ENCODE results near the gene PDCD4. TPM values are rescaled to one million over a fixed set of nuclear protein-coding genes. Genes with fewer than 3 reads are reported as not detected.

Gene PDCD4
- total RNA-seq, 4 donors from 2014 or later, result 98.3 to 724 (median 511) TPM

- WGBS, 2 donors (ENCODE audit: low coverage in 1 of 2), result 29 to 33% methylated on average over 1 of the region's 1 CpG
- Histone ChIP-seq H3K4me3 (no peak overlapping the region), H3K36me3 (no peaks in the 10 kb centered on the region), H3K27ac (no peak overlapping the region), H3K27me3 (no peaks in the 10 kb centered on the region), H3K9me3 (no peaks in the 10 kb centered on the region), H3K4me1 (peaks cover 0 to 29% (median 18%) of the 10 kb centered on the region in 4 donors)
- no peak for DNase-seq
- in situ Hi-C loops (cut with MboI; ENCODE audit: low pct_ligation_motif_present in 1 of 4, low pct_unique_long_range_greater_than_20kb in 1 of 4, low sequenced_read_pairs in 3 of 4), result no loop called here
- intact Hi-C loops (cut with DNase I; ENCODE audit: low total_unique reads), result no loop called here
- TF ChIP-seq EP300 (IDR thresholded peaks at IDR 0.05; ENCODE audit: low read depth), result no peak
- TF ChIP-seq POLR2A (IDR thresholded peaks at IDR 0.05), result no peak
Measured at GRCh38 chr10:110932505-110933180, 60.9 kb downstream of the PDCD4 start.

GRCh38 chr10:110936757-110937156 lies 65.0 kb downstream of the PDCD4 start:
- in situ Hi-C loops (cut with MboI; ENCODE audit: low pct_ligation_motif_present in 1 of 4, low pct_unique_long_range_greater_than_20kb in 1 of 4, low sequenced_read_pairs in 3 of 4) (no loop called here), intact Hi-C loops (cut with DNase I; ENCODE audit: low total_unique reads) (no loop called here)
- no peak overlapping the region for H3K4me3 ChIP-seq
- no peak for TF ChIP-seq CTCF (IDR thresholded peaks at IDR 0.05)
- no peak for TF ChIP-seq EP300 (IDR thresholded peaks at IDR 0.05; ENCODE audit: low read depth)
- TF ChIP-seq POLR2AphosphoS5 (IDR thresholded peaks at IDR 0.05), result no peak
- TF ChIP-seq POLR2A (IDR thresholded peaks at IDR 0.05), result no peak
- no peak overlapping the region for H3K27ac ChIP-seq
- peaks cover 0 to 18% (median 9%) of the 10 kb centered on the region in 4 donors for H3K4me1 ChIP-seq
- WGBS, 2 donors (ENCODE audit: low coverage in 1 of 2), result 97% methylated on average over 18 of the region's 18 CpGs; no CpG with 5 or more reads in 1 of the 2 donors
- no peaks in the 10 kb centered on the region for H3K27me3 ChIP-seq
- no peaks in the 10 kb centered on the region for H3K9me3 ChIP-seq
- no peak for DNase-seq
- H3K36me3 ChIP-seq, result no peaks in the 10 kb centered on the region

GRCh38 chr10:110939419-110939818 lies 67.7 kb downstream of the PDCD4 start:
- H3K9me3 ChIP-seq, result no peaks in the 10 kb centered on the region
- in situ Hi-C loops (cut with MboI; ENCODE audit: low pct_ligation_motif_present in 1 of 4, low pct_unique_long_range_greater_than_20kb in 1 of 4, low sequenced_read_pairs in 3 of 4), result no loop called here
- H3K36me3 ChIP-seq, result no peaks in the 10 kb centered on the region
- peaks cover 0 to 7% (median 0%) of the 10 kb centered on the region in 4 donors for H3K4me1 ChIP-seq
- no peak overlapping the region for H3K4me3 ChIP-seq
- no peak overlapping the region for H3K27ac ChIP-seq
- WGBS, 2 donors (ENCODE audit: low coverage in 1 of 2), result 95 to 97% methylated on average over 4 of the region's 4 CpGs
- no peak for DNase-seq
- intact Hi-C loops (cut with DNase I; ENCODE audit: low total_unique reads), result no loop called here
- TF ChIP-seq POLR2A (IDR thresholded peaks at IDR 0.05), result no peak
- TF ChIP-seq EP300 (IDR thresholded peaks at IDR 0.05; ENCODE audit: low read depth), result no peak
- no peak for TF ChIP-seq POLR2AphosphoS5 (IDR thresholded peaks at IDR 0.05)
- no peak for TF ChIP-seq CTCF (IDR thresholded peaks at IDR 0.05)
- H3K27me3 ChIP-seq, result no peaks in the 10 kb centered on the region

GRCh38 chr10:110944792-110945396 lies 73.2 kb downstream of the PDCD4 start:
- WGBS, 2 donors (ENCODE audit: low coverage in 1 of 2), result 73 to 75% methylated on average over 2 to 5 of the region's 5 CpGs
- H3K4me1 ChIP-seq, result peaks cover 0 to 26% (median 4%) of the 10 kb centered on the region in 4 donors
- TF ChIP-seq EP300 (IDR thresholded peaks at IDR 0.05; ENCODE audit: low read depth), result no peak
- no peak for TF ChIP-seq POLR2AphosphoS5 (IDR thresholded peaks at IDR 0.05)
- no peak for TF ChIP-seq POLR2A (IDR thresholded peaks at IDR 0.05)
- TF ChIP-seq CTCF (IDR thresholded peaks at IDR 0.05), result no peak
- intact Hi-C loops (cut with DNase I; ENCODE audit: low total_unique reads), result no loop called here
- no peaks in the 10 kb centered on the region for H3K27me3 ChIP-seq
- in situ Hi-C loops (cut with MboI; ENCODE audit: low pct_ligation_motif_present in 1 of 4, low pct_unique_long_range_greater_than_20kb in 1 of 4, low sequenced_read_pairs in 3 of 4), result no loop called here
- DNase-seq, result no peak
- no peak overlapping the region for H3K4me3 ChIP-seq
- no peak overlapping the region for H3K27ac ChIP-seq
- H3K9me3 ChIP-seq, result no peaks in the 10 kb centered on the region
- H3K36me3 ChIP-seq, result no peaks in the 10 kb centered on the region

Measured in transverse colon (tissue), 4 donors.